ENCODE measurements around the gene HOXC9.

GRCh38 chr12:54019924-54020590 lies 20.1 kb downstream of the HOXC9 start:
- TF ChIP-seq EZH2 (IDR thresholded peaks at IDR 0.05; ENCODE audit: borderline replicate concordance, low read length) = no peak
- TF ChIP-seq, protein P1, sequence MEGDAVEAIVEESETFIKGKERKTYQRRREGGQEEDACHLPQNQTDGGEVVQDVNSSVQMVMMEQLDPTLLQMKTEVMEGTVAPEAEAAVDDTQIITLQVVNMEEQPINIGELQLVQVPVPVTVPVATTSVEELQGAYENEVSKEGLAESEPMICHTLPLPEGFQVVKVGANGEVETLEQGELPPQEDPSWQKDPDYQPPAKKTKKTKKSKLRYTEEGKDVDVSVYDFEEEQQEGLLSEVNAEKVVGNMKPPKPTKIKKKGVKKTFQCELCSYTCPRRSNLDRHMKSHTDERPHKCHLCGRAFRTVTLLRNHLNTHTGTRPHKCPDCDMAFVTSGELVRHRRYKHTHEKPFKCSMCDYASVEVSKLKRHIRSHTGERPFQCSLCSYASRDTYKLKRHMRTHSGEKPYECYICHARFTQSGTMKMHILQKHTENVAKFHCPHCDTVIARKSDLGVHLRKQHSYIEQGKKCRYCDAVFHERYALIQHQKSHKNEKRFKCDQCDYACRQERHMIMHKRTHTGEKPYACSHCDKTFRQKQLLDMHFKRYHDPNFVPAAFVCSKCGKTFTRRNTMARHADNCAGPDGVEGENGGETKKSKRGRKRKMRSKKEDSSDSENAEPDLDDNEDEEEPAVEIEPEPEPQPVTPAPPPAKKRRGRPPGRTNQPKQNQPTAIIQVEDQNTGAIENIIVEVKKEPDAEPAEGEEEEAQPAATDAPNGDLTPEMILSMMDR (conservative IDR thresholded peaks at IDR 0.05 in 1 of 2, IDR thresholded peaks at IDR 0.05 in 1 of 2; ENCODE audit: extremely low read depth in 1 of 2, insufficient read depth in 1 of 2, low read depth in 1 of 2, low read length in 2 of 2) = no peak

Data from mammary epithelial cell (primary cell).